K562 treated with DMSO at 1 percent for 48 hours (cell line): ENCODE results near the gene DEK. TPM values are rescaled to one million over a fixed set of nuclear protein-coding genes. Genes with fewer than 3 reads are reported as not detected.

Source experiments
- total RNA-seq: library from RNA; unstranded; fragments of 300-600 nt; gene quantifications from 2 replicates; pipeline ENCODE4 v1.2.3, GENCODE V29; 2022; ENCODE audit warnings: low replicate concordance; ENCODE audit errors: extremely low read depth

Gene DEK, protein sequence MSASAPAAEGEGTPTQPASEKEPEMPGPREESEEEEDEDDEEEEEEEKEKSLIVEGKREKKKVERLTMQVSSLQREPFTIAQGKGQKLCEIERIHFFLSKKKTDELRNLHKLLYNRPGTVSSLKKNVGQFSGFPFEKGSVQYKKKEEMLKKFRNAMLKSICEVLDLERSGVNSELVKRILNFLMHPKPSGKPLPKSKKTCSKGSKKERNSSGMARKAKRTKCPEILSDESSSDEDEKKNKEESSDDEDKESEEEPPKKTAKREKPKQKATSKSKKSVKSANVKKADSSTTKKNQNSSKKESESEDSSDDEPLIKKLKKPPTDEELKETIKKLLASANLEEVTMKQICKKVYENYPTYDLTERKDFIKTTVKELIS
- not detected in 2 replicates for total RNA-seq

DNA sequence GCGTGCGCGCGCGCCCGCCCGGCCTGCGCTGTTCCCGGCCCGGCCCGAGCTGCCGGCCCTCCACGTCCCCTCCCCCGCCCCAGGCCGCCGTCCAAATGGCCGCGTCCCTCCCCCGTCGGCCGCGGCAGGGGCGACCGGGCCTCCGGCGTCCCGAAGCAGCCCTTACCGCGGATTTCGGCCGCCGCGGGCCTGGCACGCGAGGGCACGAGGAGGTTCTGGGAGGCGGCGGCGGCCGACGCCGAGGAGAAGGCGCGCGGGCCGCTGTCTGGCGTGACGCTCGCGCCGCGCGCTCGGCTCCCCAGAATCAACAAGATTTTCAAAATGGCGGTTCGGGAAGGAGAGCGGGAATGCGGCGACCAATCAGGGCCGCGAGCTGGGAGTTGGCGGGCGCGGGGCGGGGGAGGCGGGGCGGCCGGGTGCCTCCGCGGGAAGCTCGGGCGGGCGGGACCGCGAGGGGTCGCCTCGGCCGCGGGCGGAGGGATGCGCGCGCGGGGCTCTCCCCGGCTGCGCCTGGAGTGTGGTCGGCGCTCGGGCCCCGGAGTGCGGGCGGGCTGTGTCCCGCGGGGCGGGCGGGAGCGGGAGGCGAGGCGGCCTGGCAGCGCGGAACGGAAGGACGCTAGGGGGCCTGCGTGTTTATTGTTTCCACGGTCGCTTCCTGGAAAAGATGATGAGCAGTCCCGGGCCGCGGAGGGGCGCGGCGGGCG is at the start of gene DEK:
DEK (minus strand) TSS at position 312 of the 704 bp plus-strand sequence. CDS start 543 bp downstream, outside the sequence.

Other genes with a start within 250 kb of the DEK start
- not detected in 2 replicates for gene NHLRC1, start 141.9 kb downstream of the DEK start, total RNA-seq
- not detected in 2 replicates for gene TPMT, start 109.5 kb downstream of the DEK start, total RNA-seq
- gene KDM1B, start 109.1 kb downstream of the DEK start, total RNA-seq = not detected in 2 replicates
- gene RNF144B, start 122.8 kb upstream of the DEK start, total RNA-seq = not detected in 2 replicates